ENCODE data around the gene ARID3A. TPM values are rescaled to one million over a fixed set of nuclear protein-coding genes. Genes with fewer than 3 reads are reported as not detected.

ARID3A gene
- total and polyA plus RNA-seq, 2 donors (not counting 3 experiments of a cell fraction or from before 2014, with no cell fraction given): 5.4 to 13.2 TPM

DNA sequence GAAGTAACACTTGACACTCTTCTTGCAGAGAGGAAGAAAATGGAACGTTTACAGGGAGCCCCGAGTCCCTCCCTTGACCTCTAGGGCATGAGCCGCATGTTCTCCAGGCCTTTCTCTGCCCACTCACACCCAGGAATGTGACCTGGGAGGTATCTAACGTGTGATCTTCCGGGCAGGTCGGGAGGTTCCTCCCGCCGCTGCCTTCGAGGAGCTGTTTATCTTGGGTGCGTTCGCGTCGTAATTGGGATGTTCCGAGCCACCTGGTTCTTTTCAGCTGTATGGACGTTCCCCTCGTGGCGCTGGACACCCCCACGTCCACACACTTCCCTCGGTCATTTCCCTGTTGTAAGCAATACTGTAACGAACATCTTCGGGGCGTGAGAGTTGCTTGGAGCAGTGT is 13.6 kb downstream of the ARID3A start:
- DNase-seq (ENCODE audit: low read depth, low spot score): no peak
- no peak overlapping the region for H3K27ac ChIP-seq (ENCODE audit: insufficient read depth, low read depth, low read length)
- no peaks in the 10 kb centered on the region for H3K9me1 ChIP-seq (replicated peaks; ENCODE audit: control insufficient read depth, extremely low read depth, insufficient read depth, low read length)
- no TSS peak for BruUV-seq (replicated peaks)
- TF ChIP-seq, protein P1, sequence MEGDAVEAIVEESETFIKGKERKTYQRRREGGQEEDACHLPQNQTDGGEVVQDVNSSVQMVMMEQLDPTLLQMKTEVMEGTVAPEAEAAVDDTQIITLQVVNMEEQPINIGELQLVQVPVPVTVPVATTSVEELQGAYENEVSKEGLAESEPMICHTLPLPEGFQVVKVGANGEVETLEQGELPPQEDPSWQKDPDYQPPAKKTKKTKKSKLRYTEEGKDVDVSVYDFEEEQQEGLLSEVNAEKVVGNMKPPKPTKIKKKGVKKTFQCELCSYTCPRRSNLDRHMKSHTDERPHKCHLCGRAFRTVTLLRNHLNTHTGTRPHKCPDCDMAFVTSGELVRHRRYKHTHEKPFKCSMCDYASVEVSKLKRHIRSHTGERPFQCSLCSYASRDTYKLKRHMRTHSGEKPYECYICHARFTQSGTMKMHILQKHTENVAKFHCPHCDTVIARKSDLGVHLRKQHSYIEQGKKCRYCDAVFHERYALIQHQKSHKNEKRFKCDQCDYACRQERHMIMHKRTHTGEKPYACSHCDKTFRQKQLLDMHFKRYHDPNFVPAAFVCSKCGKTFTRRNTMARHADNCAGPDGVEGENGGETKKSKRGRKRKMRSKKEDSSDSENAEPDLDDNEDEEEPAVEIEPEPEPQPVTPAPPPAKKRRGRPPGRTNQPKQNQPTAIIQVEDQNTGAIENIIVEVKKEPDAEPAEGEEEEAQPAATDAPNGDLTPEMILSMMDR (IDR thresholded peaks at IDR 0.05; ENCODE audit: extremely low read depth in 1 of 2, insufficient read depth in 1 of 2, low read depth in 1 of 2, low read length in 2 of 2): no peak
- no peak for TF ChIP-seq EZH2 (IDR thresholded peaks at IDR 0.05; ENCODE audit: borderline replicate concordance, low read depth, low read length, severe bottlenecking)
- TF ChIP-seq FOS (IDR thresholded peaks at IDR 0.05; ENCODE audit: borderline replicate concordance, insufficient read depth, low read length): no peak
- no peak for TF ChIP-seq GATA2 (IDR thresholded peaks at IDR 0.05; ENCODE audit: insufficient read depth, insufficient read length, low read depth, low read length)
- TF ChIP-seq, protein P2, sequence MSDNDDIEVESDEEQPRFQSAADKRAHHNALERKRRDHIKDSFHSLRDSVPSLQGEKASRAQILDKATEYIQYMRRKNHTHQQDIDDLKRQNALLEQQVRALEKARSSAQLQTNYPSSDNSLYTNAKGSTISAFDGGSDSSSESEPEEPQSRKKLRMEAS (IDR thresholded peaks at IDR 0.05; ENCODE audit: insufficient read depth, insufficient read length): no peak
- no peak for TF ChIP-seq MYC (IDR thresholded peaks at IDR 0.05; ENCODE audit: low read depth, low read length)
- TF ChIP-seq POLR2AphosphoS5 (IDR thresholded peaks at IDR 0.05; ENCODE audit: insufficient read depth, low read depth, low read length): no peak
- no peak for TF ChIP-seq JUN (IDR thresholded peaks at IDR 0.05; ENCODE audit: borderline replicate concordance, insufficient read depth, insufficient read length, low read depth)
- TF ChIP-seq POLR2A (IDR thresholded peaks at IDR 0.05; ENCODE audit: low read depth, low read length): no peak
- dilution Hi-C loops (cut with MboI; ENCODE audit: extremely low pct_ligation_motif_present, low sequenced_read_pairs) (no loop called here), intact Hi-C loops (cut with micrococcal nuclease) (loop anchor here (10.0 kb wide), 1 partner anchor 165 kb away; the partner anchor contains the start of gene GPX4)
- no peak overlapping the region for H3K4me3 ChIP-seq (replicated peaks in 1 of 3; ENCODE audit: insufficient read depth in 1 of 3, low read depth in 1 of 3, low read length in 3 of 3)
- no peaks in the 10 kb centered on the region for H3K9me3 ChIP-seq (replicated peaks; ENCODE audit: control insufficient read depth, insufficient read depth, low read length)
- H3K9ac ChIP-seq (replicated peaks; ENCODE audit: extremely low read depth, insufficient read depth, low read length): no peak overlapping the region
- H3K79me2 ChIP-seq (ENCODE audit: control insufficient read depth, insufficient read depth, low read length): peaks cover 2% of the 10 kb centered on the region
- no peak for FAIRE-seq
- CTCF ChIA-PET: interaction anchor here (0.6 to 1.5 kb wide), 2 partner anchors 42 to 45 kb away, joined by 3 read pairs; partner anchors contain the start of gene WDR18
- no peak overlapping the region for H2AFZ ChIP-seq (ENCODE audit: low read depth, low read length)
- no peaks in the 10 kb centered on the region for H4K20me1 ChIP-seq (replicated peaks; ENCODE audit: control insufficient read depth, extremely low read depth, insufficient read depth, low read length)
- H3K27me3 ChIP-seq (ENCODE audit: control insufficient read depth in 2 of 2, insufficient read depth in 2 of 2, low read length in 2 of 2): no peaks in the 10 kb centered on the region
- POLR2A ChIA-PET: no interaction called here
- no peaks in the 10 kb centered on the region for H3K36me3 ChIP-seq (ENCODE audit: control insufficient read depth in 2 of 2, extremely low read depth in 1 of 2, insufficient read depth in 2 of 2, low read length in 2 of 2)
- H3K4me2 ChIP-seq (ENCODE audit: insufficient read depth, low read length): no peak overlapping the region
- H3K4me1 ChIP-seq (ENCODE audit: control insufficient read depth, extremely low read depth, insufficient read depth, low read length): peaks cover 25% of the 10 kb centered on the region
